Activated CD8-positive, alpha-beta memory T cell treated with anti-CD3 and anti-CD28 coated beads, Interleukin-2, amount 50 U/mL, for 48 hours (primary cell): Measurements from ENCODE around the gene JMJD8.

Experiments
- DNase-seq: peaks from one replicate; pipeline ENCODE4 v3.0.0-alpha.2; 2020

Gene JMJD8

DNA sequence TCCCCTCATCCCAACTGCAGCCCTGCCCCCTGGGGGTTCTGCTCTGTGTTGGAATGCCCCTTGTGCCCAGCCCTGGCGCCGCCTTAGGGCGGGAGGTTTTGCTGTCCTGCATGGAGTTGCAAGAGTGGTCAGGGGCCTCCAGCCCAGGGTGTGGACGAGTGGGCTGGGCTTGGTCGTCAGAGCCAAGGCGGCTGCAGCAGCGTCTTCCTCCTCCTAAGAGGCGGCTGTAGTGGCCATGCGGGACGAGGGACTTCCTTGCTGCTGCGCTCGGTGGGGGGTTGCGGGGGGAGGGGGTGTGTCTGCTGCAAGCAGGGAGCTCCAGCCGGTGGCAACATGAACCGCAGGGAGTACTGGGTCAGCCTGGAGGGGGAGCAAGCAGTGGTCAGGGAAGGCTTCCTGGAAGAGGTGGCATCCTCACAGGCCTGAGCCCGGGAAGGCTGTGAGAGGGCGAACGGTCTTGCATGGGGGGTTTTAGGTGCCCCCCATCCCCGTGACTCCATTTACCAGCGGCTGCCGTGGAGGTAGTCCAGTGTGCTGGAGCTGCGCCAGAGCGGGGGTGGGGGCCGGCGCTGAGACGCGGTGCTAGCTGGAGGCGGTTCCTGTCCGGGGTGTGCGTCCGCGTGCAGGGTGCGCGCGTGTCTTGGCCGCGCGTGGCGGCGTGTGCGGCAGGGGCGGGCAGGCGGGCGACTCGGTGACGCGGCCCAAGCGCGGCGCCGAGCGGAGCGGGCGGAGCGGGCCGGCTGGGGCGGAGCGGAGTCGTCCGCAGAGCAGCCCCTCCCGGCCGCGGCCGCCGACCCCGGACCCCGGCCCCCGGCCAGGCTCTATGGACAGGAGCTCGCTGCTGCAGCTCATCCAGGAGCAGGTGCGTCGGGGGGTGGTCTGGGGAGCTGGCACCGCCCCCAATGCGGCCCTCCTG, 8.9 kb downstream of the JMJD8 start, which contains the start of gene RHBDL1:
Gene RHBDL1, plus strand, starts transcription at position 704 of the 916 bp plus-strand sequence. Its CDS starts 120 bp downstream, at position 824.
- DNase-seq = no peak

GRCh38 chr16:674214-674881, 9.8 kb downstream of the JMJD8 start:
- DNase-seq = no peak

DNA sequence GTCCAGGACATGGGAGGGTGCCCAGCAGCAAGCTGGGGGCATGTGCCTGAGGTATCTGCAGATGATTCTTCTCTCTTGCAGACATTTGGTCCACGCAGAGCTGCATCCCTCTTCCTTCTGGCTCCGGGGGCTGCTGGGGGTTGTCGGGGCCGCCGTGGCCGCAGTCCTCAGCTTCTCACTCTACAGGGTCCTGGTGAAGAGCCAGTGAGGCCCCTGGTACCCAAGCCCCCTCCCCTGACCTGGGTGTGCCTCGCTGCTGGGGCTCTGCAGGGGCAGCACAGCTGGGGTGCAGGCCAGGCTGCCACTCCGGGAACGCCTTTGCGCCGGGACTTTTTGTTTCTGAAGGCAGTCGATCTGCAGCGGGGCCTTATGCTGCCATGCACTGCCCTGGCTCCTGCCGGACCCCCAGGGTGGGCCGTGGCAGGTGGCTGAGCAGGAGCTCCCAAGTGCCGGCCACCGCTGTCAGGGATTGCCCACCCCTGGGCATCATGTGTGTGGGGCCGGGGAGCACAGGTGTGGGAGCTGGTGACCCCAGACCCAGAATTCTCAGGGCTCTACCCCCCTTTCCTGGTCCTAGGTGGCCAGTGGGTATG, 10.6 kb downstream of the JMJD8 start:
- no peak for DNase-seq

GRCh38 chr16:672851-673250, 11.3 kb downstream of the JMJD8 start:
- no peak for DNase-seq

- DNase-seq = no peak
Measured at GRCh38 chr16:672371-672770, 11.8 kb downstream of the JMJD8 start.

DNA sequence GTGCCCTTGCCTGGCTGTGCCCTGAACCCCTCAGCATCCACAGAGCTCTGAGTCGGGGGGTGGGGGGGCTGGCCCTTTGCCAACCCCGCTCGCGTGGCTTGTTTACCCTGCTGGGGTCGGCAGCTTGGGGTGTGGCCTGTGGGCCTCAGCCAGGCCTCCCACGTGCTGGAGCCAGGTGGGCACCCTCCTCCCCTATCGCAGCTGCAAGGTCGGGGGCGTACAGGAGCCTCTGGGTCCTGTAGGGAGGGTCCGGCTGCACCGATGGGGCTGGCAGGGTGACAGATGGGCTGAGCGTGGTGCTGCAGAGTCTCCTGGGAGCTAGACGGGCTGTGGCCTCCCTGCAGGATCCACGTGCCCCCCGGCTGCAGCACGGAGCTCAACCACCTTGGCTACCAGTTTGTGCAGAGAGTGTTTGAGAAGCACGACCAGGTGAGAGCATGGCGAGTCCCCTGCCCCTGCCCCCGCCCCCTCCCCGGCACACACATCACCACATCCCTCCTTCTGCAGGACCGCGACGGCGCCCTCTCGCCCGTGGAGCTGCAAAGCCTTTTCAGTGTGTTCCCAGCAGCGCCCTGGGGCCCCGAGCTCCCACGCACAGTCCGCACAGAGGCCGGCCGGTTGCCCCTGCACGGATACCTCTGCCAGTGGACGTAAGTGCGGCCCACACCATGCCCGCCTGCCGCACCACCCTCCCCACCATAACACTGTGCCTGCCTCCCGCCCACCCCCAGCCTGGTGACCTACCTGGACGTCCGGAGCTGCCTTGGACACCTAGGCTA, 12.6 kb downstream of the JMJD8 start:
- no peak for DNase-seq

DNA sequence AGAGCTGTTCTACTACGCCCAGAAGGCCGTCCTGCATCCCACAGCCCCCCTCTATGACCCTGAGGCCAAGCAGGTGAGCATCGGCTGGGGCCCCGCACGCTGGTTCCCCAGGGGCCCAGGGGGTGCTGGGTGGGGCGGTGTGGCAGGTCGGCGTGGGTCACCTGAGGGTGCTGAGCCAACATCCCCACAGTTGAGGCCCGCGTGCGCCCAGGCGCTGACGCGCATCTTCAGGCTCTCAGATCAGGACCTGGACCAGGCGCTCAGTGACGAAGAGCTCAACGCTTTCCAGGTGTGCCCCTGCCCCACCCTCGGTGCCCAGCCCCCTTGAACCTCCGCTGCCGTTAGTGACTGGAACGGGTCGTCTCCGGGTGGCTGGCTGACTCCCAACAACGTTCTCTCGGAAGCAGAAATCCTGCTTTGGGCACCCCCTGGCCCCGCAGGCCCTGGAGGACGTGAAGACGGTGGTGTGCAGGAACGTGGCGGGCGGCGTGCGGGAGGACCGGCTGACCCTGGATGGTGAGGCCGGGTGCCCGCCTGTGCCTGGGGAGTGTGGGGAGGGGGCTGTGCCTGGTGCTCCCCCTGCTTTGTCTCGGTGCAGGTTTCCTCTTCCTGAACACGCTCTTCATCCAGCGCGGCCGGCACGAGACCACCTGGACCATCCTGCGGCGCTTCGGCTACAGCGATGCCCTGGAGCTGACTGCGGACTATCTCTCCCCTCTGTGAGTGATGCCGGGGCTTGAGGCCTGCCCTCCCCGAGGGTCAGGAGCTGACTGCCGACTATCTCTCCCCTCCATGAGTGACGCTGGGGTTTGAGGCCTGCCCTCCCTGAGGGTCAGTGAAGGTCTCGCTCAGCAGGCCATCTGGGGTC, 13.4 kb downstream of the JMJD8 start:
- DNase-seq = no peak

DNA sequence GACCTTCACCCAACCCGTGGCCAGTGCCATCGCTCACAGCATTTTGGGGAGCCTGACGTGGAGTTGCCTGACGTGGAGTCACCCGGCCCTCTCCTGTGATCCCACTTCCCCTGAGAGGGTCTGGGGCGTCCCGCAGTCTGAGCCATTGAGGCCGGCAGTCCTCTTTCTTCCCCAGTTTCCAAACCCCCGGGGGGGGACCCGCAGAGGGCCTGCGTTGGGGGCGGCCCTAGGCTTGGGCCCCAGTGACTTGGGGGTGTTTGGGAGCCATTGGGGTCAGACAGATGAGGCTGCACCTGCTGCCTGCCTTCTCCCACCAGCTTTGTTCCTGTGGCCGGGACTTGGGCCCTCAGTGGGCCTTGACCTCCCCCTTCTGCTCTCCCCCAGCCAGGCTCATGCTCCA, 14.5 kb downstream of the JMJD8 start:
- DNase-seq = no peak

GRCh38 chr16:668519-669171, 15.5 kb downstream of the JMJD8 start:
- no peak for DNase-seq

DNA sequence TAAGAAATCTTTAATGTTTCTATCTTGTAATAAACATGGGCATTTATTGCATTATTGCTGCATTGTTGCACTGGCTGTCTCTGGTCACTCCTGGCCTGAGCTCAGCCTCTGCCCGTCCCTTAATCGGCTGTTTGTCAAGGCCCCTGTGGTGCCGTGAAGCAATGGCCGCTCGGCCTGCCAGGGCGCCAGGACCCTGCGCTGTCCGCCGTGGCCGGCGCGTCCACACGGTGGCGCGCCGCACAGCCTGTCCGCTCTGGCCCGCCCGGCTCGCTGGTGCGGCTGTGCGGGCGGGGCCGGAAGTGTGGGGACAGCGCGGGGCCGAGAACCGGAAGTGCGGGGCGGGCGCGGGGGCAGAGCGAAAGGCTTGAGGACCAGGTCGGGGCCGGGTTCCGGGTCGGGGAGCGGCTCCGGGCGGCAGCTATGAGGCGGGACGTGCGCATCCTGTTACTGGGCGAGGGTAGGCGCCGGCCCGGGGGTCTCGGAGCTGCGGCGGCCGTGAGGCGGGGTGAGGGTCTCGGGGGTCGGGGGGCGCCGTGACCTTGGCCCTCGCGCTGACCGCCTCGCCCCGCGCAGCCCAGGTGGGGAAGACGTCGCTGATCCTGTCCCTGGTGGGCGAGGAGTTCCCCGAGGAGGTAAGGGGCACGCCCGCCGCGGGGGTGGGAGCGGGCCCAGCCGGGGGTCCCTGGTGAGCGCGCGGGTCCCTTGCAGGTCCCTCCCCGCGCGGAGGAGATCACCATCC, 16.2 kb downstream of the JMJD8 start, which contains the start of gene RHOT2:
Gene RHOT2, plus strand, starts transcription at position 353 of the 739 bp plus-strand sequence. Its CDS starts 68 bp downstream, at position 421.
- peak; percentile 97 for DNase-seq

DNA sequence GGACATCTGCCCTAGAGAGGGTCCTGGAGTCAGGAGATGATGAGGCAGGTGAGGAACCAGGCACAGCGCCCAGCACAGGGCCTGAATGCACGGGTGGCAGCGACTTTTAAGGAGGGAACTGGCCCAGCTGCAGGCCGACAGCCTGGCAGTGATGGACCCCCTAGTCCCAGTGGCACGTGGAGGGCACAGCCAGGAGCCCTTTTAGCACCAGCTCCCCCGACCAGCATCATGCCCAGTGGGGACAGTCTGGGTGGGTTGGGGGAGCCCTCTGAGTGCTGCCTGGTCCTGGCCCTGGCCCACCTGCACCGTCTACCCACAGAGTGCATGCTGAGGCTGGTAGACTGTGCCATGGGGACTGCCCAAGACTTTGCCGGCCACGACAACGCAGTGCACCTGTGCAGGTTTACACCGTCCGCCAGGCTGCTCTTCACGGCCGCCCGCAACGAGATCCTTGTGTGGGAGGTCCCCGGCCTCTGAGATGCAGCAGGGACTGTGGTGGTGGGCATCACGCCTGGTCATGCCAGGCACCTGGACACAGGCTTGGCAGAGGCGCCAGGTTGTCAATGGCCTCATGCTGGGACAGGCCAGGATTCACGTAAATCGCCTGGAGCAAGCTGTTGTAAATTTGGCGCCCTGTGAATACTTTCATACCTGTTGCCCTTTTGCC, 16.9 kb downstream of the JMJD8 start:
- no peak for DNase-seq

GRCh38 chr16:666572-666971, 17.6 kb downstream of the JMJD8 start:
- DNase-seq = no peak

- no peak for DNase-seq
Measured at GRCh38 chr16:662597-662996, 21.5 kb downstream of the JMJD8 start.

DNA sequence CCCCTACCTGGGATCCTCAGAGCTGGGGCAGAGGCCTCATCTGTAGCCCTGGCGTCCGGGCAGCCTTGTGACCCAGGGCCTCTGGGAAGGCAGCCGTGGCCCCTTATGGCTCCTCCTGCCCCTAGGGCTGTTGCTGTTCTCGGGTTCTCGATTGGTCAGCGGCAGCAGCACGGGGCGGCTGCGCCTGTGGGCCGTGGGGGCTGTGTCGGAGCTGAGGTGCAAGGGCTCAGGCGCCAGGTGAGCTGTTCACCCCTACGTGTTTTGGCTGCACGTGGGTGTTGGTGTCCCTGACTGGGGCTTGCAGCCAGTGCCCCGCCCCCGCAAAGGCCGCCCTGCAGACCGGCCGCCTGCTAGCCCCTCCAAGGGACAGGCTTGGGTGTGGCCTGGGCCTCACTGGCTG, 22.0 kb downstream of the JMJD8 start:
- DNase-seq = no peak

DNA sequence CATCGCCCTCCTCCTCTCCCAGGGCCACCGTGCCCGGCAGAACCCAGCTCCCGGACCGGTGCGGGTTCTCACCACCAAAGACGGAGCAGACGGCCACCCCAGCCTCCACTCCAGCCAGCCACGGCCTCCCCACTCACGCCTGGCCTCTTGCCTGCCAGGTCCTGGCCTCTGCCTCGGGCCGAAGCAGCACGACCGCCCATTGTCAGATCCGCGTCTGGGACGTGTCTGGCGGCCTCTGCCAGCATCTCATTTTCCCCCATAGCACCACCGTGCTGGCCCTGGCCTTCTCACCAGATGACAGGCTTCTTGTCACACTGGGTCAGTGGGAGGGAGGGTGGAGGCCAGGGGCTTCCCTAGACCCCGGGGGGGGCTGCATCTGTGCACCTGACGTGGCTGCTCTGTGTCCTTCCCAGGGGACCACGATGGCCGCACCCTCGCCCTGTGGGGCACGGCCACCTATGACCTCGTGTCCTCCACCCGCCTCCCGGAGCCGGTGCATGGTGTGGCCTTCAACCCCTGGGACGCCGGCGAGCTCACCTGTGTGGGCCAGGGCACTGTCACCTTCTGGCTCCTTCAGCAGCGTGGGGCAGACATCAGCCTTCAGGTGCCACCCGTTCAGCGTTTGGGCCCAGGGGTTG, 22.8 kb downstream of the JMJD8 start:
- no peak for DNase-seq

GRCh38 chr16:660459-661183, 23.5 kb downstream of the JMJD8 start:
- peak; percentile 85 for DNase-seq

- DNase-seq = peak; percentile 53
Measured at GRCh38 chr16:660132-660458, 24.0 kb downstream of the JMJD8 start.

DNA sequence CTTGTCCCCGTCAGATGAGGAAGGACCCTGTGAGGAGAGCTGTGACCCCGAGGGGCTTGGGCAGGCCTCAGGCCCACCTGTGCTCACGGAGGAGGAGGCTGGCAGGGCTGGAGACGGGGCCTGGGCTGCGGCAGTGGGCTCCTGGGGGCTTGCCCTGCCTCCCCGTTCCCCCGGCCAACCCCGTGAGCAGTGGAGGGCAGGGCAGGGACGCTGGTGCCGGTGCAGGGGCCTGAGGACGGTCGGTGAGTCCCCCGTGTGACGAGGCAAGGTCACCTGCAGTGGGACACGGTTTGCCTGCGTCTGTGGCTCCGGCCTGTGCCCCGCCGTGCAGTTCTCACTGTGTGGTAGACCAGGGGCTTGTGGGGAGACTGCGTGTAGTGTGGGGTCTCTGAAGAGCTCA, 24.5 kb downstream of the JMJD8 start:
- DNase-seq = no peak
